DND-41 (cell line): ENCODE results near the gene PDE4B.

Experiments used
- CTCF ChIP-seq: IDR thresholded peaks from 2 replicates; pipeline ENCODE4 v1.5.1; 2012; ENCODE audit warnings: borderline replicate concordance, low read length, moderate library complexity, mild to moderate bottlenecking; ENCODE audit not compliant: poor library complexity, severe bottlenecking; ENCODE audit errors: extremely low read depth
- EZH2 ChIP-seq: IDR thresholded peaks from 3 replicates; pipeline ENCODE4 v1.6.1; 2012; ENCODE audit warnings: borderline replicate concordance, low read depth, mild to moderate bottlenecking, moderate library complexity, low read length, inconsistent platforms; ENCODE audit not compliant: severe bottlenecking

GRCh38 chr1:65995336-65995735 lies 202.6 kb downstream of the PDE4B start:
- no peak for TF ChIP-seq CTCF
- no peak for TF ChIP-seq EZH2
